DND-41 (cell line): ENCODE data around the gene OLFML1.

Experiments
- ATAC-seq: fragments of 200-7000 bp; cut with Tn5 transposase; 3 replicates; pipeline ENCODE4 v1.9.1; 2021; ENCODE audit warnings: low read depth; ENCODE audit not compliant: insufficient read depth
- DNase-seq: peaks from one replicate; pipeline ENCODE4 v3.0.0-alpha.2; 2020
- H2AFZ ChIP-seq: 2 replicates; pipeline ENCODE4 v1.6.0; 2012; ENCODE audit warnings: low read depth, low read length
- H3K27ac ChIP-seq: 2 replicates; pipeline ENCODE4 v1.5.1; 2012; ENCODE audit warnings: low read length, inconsistent platforms
- H3K27me3 ChIP-seq: fragments of 200-600 bp; sonication (generic); 2 replicates; pipeline ENCODE4 v1.6.0; 2012; ENCODE audit warnings: low read length, mild to moderate bottlenecking, inconsistent platforms; ENCODE audit not compliant: insufficient read depth, poor library complexity
- H3K36me3 ChIP-seq: 2 replicates; pipeline ENCODE4 v1.5.1; 2012; ENCODE audit warnings: low read length, inconsistent platforms; ENCODE audit not compliant: insufficient read depth
- H3K4me1 ChIP-seq: 2 replicates; pipeline ENCODE4 v1.5.1; 2012; ENCODE audit warnings: mild to moderate bottlenecking, low read length; ENCODE audit not compliant: insufficient read depth
- H3K4me2 ChIP-seq: 2 replicates; pipeline ENCODE4 v1.6.0; 2012; ENCODE audit warnings: mild to moderate bottlenecking, moderate library complexity, low read length, inconsistent platforms; ENCODE audit not compliant: insufficient read depth
- H3K4me3 ChIP-seq, 2 experiments: fragments of 200-600 bp in 1 of 2; shearing (Covaris generic) in 1 of 2; 2 replicates each; pipeline ENCODE4 v1.5.1; 2012 to 2016; ENCODE audit warnings: inconsistent platforms in 2 of 2, low read length in 2 of 2, mild to moderate bottlenecking in 2 of 2, low read depth in 1 of 2, moderate library complexity in 1 of 2
- H3K79me2 ChIP-seq: 2 replicates; pipeline ENCODE4 v1.6.0; 2012; ENCODE audit warnings: low read length, inconsistent platforms; ENCODE audit not compliant: insufficient read depth
- H3K9ac ChIP-seq: 2 replicates; pipeline ENCODE4 v1.6.0; 2012; ENCODE audit warnings: low read depth, mild to moderate bottlenecking, inconsistent platforms, low read length, moderate library complexity
- H3K9me3 ChIP-seq: 2 replicates; pipeline ENCODE4 v1.5.1; 2012; ENCODE audit warnings: low read length, moderate library complexity, mild to moderate bottlenecking, inconsistent platforms; ENCODE audit not compliant: insufficient read depth, severe bottlenecking
- H4K20me1 ChIP-seq: 2 replicates; pipeline ENCODE4 v1.6.0; 2012; ENCODE audit warnings: low read length; ENCODE audit not compliant: insufficient read depth
- CTCF ChIP-seq: IDR thresholded peaks from 2 replicates; pipeline ENCODE4 v1.5.1; 2012; ENCODE audit warnings: borderline replicate concordance, low read length, moderate library complexity, mild to moderate bottlenecking; ENCODE audit not compliant: poor library complexity, severe bottlenecking; ENCODE audit errors: extremely low read depth
- EZH2 ChIP-seq: IDR thresholded peaks from 3 replicates; pipeline ENCODE4 v1.6.1; 2012; ENCODE audit warnings: borderline replicate concordance, low read depth, mild to moderate bottlenecking, moderate library complexity, low read length, inconsistent platforms; ENCODE audit not compliant: severe bottlenecking

Gene OLFML1

GRCh38 chr11:7524462-7525235, 39.3 kb downstream of the OLFML1 start:
- Histone ChIP-seq H3K36me3 (no peaks in the 10 kb centered on the region), H3K4me1 (no peaks in the 10 kb centered on the region), H3K4me2 (no peak overlapping the region), H3K9ac (no peak overlapping the region), H3K9me3 (no peaks in the 10 kb centered on the region), H3K27ac (no peak overlapping the region), H3K79me2 (no peaks in the 10 kb centered on the region), H3K4me3 (no peak overlapping the region), H3K27me3 (no peaks in the 10 kb centered on the region), H4K20me1 (no peaks in the 10 kb centered on the region), H2AFZ (no peak overlapping the region)
- ATAC-seq: no peak
- DNase-seq: no peak
- TF ChIP-seq EZH2: no peak
- no peak for TF ChIP-seq CTCF

- no peaks in the 10 kb centered on the region for H3K27me3 ChIP-seq
- H3K36me3 ChIP-seq: no peaks in the 10 kb centered on the region
- ATAC-seq: no peak
- H3K79me2 ChIP-seq: no peaks in the 10 kb centered on the region
- H3K9me3 ChIP-seq: no peaks in the 10 kb centered on the region
- no peak overlapping the region for H2AFZ ChIP-seq
- H3K27ac ChIP-seq: no peak overlapping the region
- H4K20me1 ChIP-seq: no peaks in the 10 kb centered on the region
- TF ChIP-seq EZH2 (no peak), CTCF (no peak)
- H3K4me2 ChIP-seq: no peak overlapping the region
- no peak overlapping the region for H3K4me3 ChIP-seq
- DNase-seq: no peak
- H3K9ac ChIP-seq: no peak overlapping the region
- no peaks in the 10 kb centered on the region for H3K4me1 ChIP-seq
Observed at GRCh38 chr11:7525424-7525823, 40.1 kb downstream of the OLFML1 start.

GRCh38 chr11:7527029-7527428, 41.7 kb downstream of the OLFML1 start:
- no peaks in the 10 kb centered on the region for H3K9me3 ChIP-seq
- no peak overlapping the region for H3K4me2 ChIP-seq
- H4K20me1 ChIP-seq: no peaks in the 10 kb centered on the region
- H3K4me1 ChIP-seq: no peaks in the 10 kb centered on the region
- H2AFZ ChIP-seq: no peak overlapping the region
- H3K79me2 ChIP-seq: no peaks in the 10 kb centered on the region
- peaks cover 5% of the 10 kb centered on the region for H3K27me3 ChIP-seq
- no peak overlapping the region for H3K27ac ChIP-seq
- peak; percentile 15 for DNase-seq
- TF ChIP-seq EZH2 (no peak), CTCF (no peak)
- peak; percentile 72 for ATAC-seq
- H3K36me3 ChIP-seq: no peaks in the 10 kb centered on the region
- no peak overlapping the region for H3K4me3 ChIP-seq
- no peak overlapping the region for H3K9ac ChIP-seq
